ENCODE data around the gene IRF9. TPM values are rescaled to one million over a fixed set of nuclear protein-coding genes. Genes with fewer than 3 reads are reported as not detected.

The IRF9 gene
- total RNA-seq, 1 donor from 2014 or later = 229 TPM

GRCh38 chr14:24167469-24168114 is 6.5 kb downstream of the IRF9 start:
- no peaks in the 10 kb centered on the region for H3K27me3 Mint-ChIP-seq
- CTCF ChIA-PET = no interaction called here
- intact Hi-C loops (cut with micrococcal nuclease) = no loop called here
- H3K36me3 Mint-ChIP-seq (ENCODE audit: low read depth) = peaks cover 67% of the 10 kb centered on the region
- H3K9me3 Mint-ChIP-seq = no peaks in the 10 kb centered on the region
- H3K4me3 Mint-ChIP-seq = no peak overlapping the region
- DNase-seq = no peak
- peaks cover 43% of the 10 kb centered on the region for H3K4me1 Mint-ChIP-seq
- ATAC-seq (ENCODE audit: low read depth) = no peak
- POLR2A ChIA-PET = no interaction called here
- TF ChIP-seq CTCF (IDR thresholded peaks at IDR 0.05) = no peak
- H3K27ac Mint-ChIP-seq = peak overlapping the region; percentile 37

GRCh38 chr14:24171422-24172260 is 10.6 kb downstream of the IRF9 start, which contains the start of gene REC8:
Gene REC8, plus strand, starts transcription at chr14:24172080. Its CDS starts 473 bp downstream, at chr14:24172553.
- Mint-ChIP-seq H3K4me1 (peaks cover 25% of the 10 kb centered on the region), H3K9me3 (no peaks in the 10 kb centered on the region), H3K27ac (peak within 1 kb of the TSS; percentile 84), H3K27me3 (no peaks in the 10 kb centered on the region), H3K36me3 (ENCODE audit: low read depth) (peaks cover 32% of the 10 kb centered on the region), H3K4me3 (peak within 1 kb of the TSS; percentile 90)
- ChIA-PET POLR2A (interaction anchor here (0.6 to 4.2 kb wide), 16 partner anchors 10 to 71 kb away, joined by 3 to 43 read pairs (median 4); partner anchors contain the start of genes EMC9, GMPR2, IPO4 and IRF9), CTCF (interaction anchor here (1.6 kb wide), 1 partner anchor 11 kb away, joined by 5 read pairs; the partner anchor contains the start of gene IRF9)
- peak; percentile 68 for DNase-seq
- TF ChIP-seq CTCF (IDR thresholded peaks at IDR 0.05) = no peak
- intact Hi-C loops (cut with micrococcal nuclease) = loop anchor here (1.0 kb wide), 3 partner anchors 10 to 24 kb away; partner anchors contain the start of genes IPO4, IRF9 and RNF31
- peak; percentile 91 for ATAC-seq (ENCODE audit: low read depth)

- no peaks in the 10 kb centered on the region for H3K27me3 Mint-ChIP-seq
- H3K9me3 Mint-ChIP-seq = no peaks in the 10 kb centered on the region
- H3K4me1 Mint-ChIP-seq = peaks cover 25% of the 10 kb centered on the region
- peaks cover 31% of the 10 kb centered on the region for H3K36me3 Mint-ChIP-seq (ENCODE audit: low read depth)
- H3K4me3 Mint-ChIP-seq = peak overlapping the region; percentile 90
- intact Hi-C loops (cut with micrococcal nuclease) = loop anchor here (1.0 kb wide), 1 partner anchor 16 kb away; the partner anchor contains the start of gene IPO4
- no peak for ATAC-seq (ENCODE audit: low read depth)
- ChIA-PET CTCF (interaction anchor here (1.6 kb wide), 1 partner anchor 11 kb away, joined by 5 read pairs; the partner anchor contains the start of gene IRF9), POLR2A (interaction anchor here (0.6 to 4.2 kb wide), 11 partner anchors 11 to 70 kb away, joined by 3 to 43 read pairs (median 5); partner anchors contain the start of genes EMC9, GMPR2, IPO4 and IRF9)
- H3K27ac Mint-ChIP-seq = peak overlapping the region; percentile 18
- no peak for TF ChIP-seq CTCF (IDR thresholded peaks at IDR 0.05)
- DNase-seq = no peak
Observed at GRCh38 chr14:24172261-24172860, 11.3 kb downstream of the IRF9 start.

- CTCF ChIA-PET = no interaction called here
- H3K4me3 Mint-ChIP-seq = peak overlapping the region; percentile 60
- peaks cover 32% of the 10 kb centered on the region for H3K36me3 Mint-ChIP-seq (ENCODE audit: low read depth)
- no peaks in the 10 kb centered on the region for H3K9me3 Mint-ChIP-seq
- DNase-seq = no peak
- H3K27ac Mint-ChIP-seq = no peak overlapping the region
- no peaks in the 10 kb centered on the region for H3K27me3 Mint-ChIP-seq
- intact Hi-C loops (cut with micrococcal nuclease) = loop anchor here (1.0 kb wide), 1 partner anchor 15 kb away; the partner anchor contains the start of gene IPO4
- peaks cover 25% of the 10 kb centered on the region for H3K4me1 Mint-ChIP-seq
- TF ChIP-seq CTCF (IDR thresholded peaks at IDR 0.05) = no peak
- POLR2A ChIA-PET = interaction anchor here (0.9 to 2.4 kb wide), 4 partner anchors 12 to 30 kb away, joined by 3 to 5 read pairs (median 4); partner anchors contain the start of genes IPO4, IRF9 and PSME2
- ATAC-seq (ENCODE audit: low read depth) = no peak
Observed at GRCh38 chr14:24172871-24173281, 11.8 kb downstream of the IRF9 start.
